GM10847 (cell line): ENCODE results near the gene OTULINL.

Experiments
- POLR2A ChIP-seq: IDR thresholded peaks from 2 replicates; pipeline ENCODE4 v1.6.1; 2011; ENCODE audit not compliant: insufficient read length; ENCODE audit errors: extremely low read depth

Gene OTULINL

DNA sequence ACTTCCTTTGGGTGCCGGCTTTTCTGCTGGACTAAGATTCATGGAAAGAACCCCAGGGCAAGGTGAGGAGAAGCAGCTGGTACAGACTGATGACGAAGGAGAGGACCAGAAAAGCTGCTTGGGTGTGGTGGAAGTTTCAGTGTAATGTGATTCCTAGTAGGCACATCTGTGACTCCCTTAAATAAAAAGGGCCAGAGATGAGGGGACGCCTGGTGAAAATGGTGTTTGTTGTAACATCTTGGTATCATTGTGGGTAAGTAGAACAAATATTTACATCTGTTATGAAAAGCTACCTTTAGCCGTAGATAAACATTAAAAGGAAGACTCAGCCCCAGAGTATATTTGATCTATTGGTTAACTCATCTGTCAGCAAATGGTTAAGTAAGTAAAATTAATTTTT lies 33.8 kb downstream of the OTULINL start:
- no peak for TF ChIP-seq POLR2A

DNA sequence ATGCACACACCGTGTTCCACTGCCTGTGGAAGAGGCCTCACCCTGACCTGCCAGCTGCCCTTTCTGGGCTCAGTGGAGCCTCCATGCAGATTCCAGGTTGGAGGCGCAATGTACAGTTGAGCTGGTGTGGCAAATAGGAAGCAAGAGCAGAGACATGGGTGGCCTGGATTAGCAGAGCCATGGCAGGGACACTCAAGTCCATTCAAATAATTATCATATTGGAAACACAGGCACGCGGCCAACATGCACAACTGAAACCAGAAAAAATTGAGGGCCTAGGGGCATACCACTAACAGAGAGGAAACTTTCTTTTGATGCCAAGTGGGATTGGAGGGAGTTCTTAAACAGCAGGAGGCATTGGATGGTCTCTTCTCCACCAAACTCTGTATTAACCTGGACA lies 35.8 kb downstream of the OTULINL start:
- TF ChIP-seq POLR2A: no peak

DNA sequence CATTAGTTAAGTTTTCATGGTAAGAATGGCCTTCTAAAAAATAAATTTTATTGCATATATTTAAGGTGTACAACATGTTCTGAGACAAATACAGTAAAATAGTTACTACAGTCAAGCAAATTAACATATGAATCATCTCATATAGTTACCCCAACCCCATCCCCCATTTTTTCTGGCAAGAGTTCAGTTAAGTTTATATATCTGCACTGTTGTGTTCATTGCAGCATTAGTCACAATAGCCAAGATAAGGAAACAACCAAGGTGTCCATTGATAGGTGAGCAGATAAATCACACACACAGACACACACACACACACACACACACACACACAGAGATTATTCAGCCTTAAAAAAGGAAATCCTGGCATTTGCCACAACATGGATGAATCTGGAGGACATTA lies 45.7 kb downstream of the OTULINL start:
- no peak for TF ChIP-seq POLR2A

DNA sequence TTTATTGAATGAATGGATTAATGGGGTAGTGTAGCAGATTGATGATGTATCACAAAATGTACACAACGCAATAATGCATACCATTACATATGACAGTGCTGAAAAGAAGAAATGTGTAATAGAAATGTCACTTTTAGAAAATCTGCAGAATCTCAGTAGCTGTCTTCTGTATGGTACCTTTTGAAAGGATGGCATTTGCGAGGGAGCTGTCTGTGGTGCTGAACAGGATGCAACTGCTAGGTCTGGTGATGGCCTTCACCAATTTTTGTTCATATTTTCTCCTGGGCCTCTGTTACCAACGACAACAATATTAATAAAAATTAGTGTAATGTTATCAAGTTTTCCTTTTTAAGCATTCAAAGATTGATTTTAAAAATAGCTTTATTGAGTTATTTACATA lies 46.8 kb downstream of the OTULINL start:
- no peak for TF ChIP-seq POLR2A

DNA sequence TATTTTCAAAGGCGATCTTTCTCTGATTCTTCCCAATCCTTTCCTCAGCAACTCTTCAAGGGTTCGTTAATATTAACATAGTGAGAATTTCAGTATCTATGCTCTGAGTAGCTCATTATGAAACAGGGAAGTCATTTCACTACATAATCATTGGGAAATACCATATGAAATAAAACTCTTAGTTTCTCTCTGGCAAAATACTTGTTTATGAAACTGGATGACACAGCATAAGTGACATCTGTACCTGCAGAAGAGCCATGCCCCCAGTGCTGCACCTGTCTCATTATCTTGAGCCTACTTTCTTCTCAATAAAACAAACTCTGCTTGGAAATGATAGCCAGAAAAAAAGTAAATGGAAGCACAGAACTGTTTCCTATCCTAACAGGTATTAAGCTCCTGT lies 49.1 kb downstream of the OTULINL start:
- TF ChIP-seq POLR2A: no peak

DNA sequence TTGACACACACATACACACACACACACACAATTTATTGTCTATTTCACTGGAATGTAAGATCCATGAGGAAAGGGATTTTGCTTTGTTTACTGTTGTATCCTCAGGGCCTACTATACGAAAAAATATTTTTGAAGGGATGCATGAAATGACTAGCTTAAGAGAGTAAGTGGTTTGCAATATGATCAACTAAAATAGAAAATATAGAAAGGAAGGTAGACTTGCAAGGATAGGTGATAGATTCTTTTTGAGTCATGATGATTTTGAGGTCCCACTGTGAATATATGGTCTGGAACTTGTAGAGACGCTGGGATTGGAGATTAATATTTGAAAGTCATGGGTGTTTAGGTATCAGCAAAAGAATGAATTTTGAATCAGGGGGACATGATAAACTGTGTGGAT lies 54.1 kb downstream of the OTULINL start:
- no peak for TF ChIP-seq POLR2A

DNA sequence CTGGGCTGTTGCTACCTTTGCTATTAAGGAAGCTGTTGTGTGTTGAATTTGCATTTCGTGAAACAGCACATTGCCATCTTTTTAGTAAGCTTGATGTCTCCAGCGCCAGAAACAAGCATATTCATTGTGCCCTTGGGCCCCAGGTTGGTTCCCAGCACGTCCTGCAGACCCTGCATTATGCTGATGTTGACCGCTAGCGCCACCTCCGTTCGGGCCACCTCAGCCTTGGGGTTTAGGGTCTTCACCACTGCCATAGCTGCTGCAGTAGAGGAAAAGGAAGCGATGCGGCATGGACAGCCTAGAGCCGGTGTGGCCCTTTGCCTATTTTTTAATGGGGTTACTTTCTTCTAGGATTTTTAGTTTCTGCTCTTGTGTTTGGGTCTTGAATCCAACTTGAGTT lies 59.2 kb downstream of the OTULINL start:
- TF ChIP-seq POLR2A: no peak

DNA sequence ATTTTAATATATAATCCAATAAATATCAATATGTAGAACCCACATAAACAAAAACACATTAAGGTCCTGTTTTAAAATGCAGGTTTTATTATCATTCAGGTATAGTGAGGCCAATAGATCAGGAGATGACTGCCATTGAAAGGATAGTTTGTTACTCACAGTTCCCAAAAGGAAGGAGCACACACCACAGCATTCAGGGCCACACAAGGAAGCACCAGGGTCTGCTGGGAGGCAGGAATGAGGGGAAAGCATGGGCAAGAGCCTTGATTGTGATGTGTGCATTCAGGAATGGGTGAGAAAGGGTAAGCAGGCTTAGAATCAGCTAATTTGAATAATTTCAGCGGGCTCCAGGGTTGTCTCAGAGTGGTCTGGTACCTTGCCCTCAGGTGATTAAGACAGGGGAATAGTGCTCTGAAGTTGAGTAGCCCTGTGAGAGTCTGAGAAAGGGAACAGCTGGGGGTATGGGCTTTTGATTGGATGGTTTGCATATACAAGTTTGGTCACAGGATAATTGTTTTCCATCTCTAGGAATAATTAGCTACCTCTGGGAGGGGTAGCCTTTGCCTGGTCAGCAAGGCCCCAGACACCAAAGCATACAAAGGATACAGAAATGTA lies 63.1 kb downstream of the OTULINL start:
- TF ChIP-seq POLR2A: no peak

DNA sequence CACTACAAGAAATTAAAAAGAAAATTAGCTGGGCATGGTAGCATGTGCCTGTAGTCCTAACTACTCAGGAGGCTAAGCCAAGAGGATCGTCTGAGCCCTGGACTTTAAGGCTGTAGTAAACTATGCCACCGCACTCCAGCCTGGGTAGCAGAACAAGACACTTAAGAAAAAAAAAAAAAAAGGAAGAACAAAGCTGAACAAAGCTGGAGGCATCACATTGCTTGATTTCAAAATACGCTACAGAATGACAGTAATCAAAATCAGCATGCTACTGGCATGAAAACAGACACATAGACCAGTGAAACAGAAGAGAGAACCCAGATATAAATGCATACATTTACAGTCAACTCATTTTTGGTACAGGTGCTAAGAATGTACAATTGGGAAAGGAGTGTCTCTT lies 68.5 kb downstream of the OTULINL start:
- TF ChIP-seq POLR2A: no peak

DNA sequence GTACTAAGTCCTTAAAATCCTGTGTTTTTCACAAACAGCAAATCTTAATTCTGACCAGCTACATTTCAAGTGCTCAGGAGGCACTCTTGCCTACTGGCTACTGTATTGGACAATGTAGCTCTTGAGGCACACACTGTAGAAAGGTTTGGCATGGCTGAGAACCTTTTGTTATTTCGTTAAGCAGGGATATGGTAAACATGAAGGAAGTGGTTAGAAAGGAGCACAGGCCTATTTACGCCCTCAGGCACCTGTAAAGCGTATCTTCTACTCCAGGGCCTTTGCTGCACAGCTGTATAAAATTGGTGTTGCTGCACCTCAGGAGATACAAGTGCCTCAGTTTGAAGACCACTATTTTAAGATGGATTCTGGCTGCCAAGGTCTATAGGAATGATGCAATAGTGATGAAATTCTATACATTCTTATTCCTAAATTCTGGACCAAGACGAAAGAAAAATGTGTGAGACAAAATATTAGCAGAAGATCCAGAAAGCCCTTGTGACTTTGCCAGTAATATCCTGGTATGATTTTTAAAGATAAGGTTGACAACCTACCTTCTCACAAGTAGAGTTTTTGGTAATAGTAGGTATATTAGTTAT lies 73.7 kb downstream of the OTULINL start:
- TF ChIP-seq POLR2A: no peak

DNA sequence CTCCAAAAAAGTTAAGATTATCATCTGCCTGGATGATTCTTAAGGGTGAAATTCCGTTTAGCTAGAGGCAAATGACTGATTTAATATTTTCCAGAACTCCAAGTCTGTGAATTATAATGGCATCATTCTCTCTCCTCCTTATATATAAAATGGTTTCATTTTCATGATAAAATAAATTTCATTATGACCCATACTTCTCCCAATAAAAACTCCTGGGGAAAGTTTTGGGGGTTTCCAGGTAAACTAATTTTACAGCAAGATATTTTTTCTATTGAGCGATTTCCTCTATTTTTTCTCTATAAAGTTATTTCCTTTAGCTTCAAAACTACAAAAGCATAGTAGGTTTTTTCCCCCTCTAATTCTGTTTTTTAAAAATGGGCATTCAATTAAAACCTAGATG lies 75.3 kb downstream of the OTULINL start:
- TF ChIP-seq POLR2A: no peak

DNA sequence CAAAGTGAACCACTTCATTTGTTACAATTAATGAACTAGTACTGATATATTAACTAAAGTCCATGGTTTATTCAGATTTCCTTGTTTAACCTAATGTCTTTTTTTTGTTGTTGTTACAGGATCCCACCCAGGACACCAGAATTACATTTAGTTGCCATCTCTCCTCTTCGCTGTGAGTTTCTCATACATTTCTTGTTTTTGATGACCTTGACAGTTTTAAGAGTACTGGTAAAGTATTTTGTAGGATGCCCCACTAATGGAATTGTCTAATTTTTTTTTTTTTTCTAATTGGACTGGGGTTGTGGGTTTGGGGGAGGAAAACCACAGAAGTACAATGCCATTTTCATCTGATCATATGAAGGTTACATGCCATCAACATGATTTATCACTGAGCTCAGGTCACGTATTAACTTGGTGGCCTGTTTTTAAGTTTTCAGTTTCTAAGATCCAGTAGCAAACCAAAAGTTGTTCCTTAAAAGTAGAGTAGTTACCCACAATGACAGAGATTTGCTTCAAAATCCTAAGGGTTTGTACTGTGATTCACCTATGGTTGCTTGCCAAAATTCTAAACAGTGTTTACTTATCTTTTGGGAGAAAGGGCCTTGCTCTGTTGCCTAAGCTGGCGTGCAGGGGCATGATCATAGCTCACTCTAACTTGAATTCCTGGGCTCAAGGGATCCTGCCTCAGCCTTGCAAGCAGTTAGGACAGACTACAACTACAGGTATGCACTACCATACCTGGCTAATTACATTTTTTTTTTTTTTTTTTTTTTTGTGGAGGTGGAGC lies 78.4 kb downstream of the OTULINL start:
- no peak for TF ChIP-seq POLR2A

DNA sequence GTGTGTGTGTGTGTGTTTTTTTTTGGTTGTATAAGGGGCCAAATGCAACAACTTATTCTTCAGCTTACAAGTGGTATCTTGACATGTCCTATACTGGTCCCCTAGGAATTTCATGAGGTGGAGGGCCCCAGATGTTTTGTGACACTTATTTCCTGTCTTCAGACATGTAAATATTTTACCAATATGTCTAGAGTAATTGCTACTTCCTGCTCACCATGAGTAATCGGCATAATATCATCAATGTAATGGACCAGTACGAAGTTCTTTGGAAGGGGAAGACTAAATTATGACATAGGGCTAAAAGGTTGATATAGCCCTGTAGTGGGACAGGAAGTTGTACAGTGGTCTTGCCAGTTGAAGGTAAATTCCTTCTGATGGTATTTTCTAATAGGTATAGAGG lies 79.2 kb downstream of the OTULINL start:
- no peak for TF ChIP-seq POLR2A
